GM10266 (cell line): ENCODE measurements around the gene SULT2B1.

Source experiments
- DNase-seq: peaks from one replicate; pipeline ENCODE4 v3.0.0; 2012; ENCODE audit errors: extremely low spot score
- CTCF ChIP-seq: IDR thresholded peaks from 2 replicates; pipeline ENCODE4 v1.5.1; 2012; ENCODE audit warnings: mild to moderate bottlenecking, low read depth; ENCODE audit not compliant: control insufficient read depth, insufficient read depth; ENCODE audit errors: missing control alignments

The SULT2B1 gene

GRCh38 chr19:48551437-48552302 is at the start of gene SULT2B1:
TSS of gene SULT2B1 (plus strand) at chr19:48552172. CDS start at chr19:48552253, 81 bp downstream.
- no peak for TF ChIP-seq CTCF
- no peak for DNase-seq

GRCh38 chr19:48502350-48503018 is 49.5 kb upstream of the SULT2B1 start:
- no peak for DNase-seq
- TF ChIP-seq CTCF: no peak

- DNase-seq: peak; percentile 73
These were observed 45.7 kb upstream of the SULT2B1 start for GRCh38 chr19:48506138-48506733.

GRCh38 chr19:48507911-48508439 is 44.0 kb upstream of the SULT2B1 start:
- no peak for TF ChIP-seq CTCF
- no peak for DNase-seq

More at GRCh38 chr19:48506138-48506733, 45.7 kb upstream of the SULT2B1 start:
- TF ChIP-seq CTCF: peak; percentile 54

GRCh38 chr19:48508729-48509411 is 43.1 kb upstream of the SULT2B1 start:
- no peak for TF ChIP-seq CTCF
- DNase-seq: no peak

GRCh38 chr19:48509467-48510194 is 42.3 kb upstream of the SULT2B1 start:
- peak; percentile 12 for DNase-seq
- no peak for TF ChIP-seq CTCF
